Kidney glomerular epithelial cell (primary cell): ENCODE measurements around the gene ARL13B.
"Not testable (repeated sequence)": the region's sequence is repeated elsewhere in the genome, so short reads cannot be mapped to it uniquely, and the experiment has no call there.

ENCODE experiments used
- DNase-seq: peaks from one replicate; lab custom pipeline; 2025; lab: John Stamatoyannopoulos, UW

The ARL13B gene

DNA sequence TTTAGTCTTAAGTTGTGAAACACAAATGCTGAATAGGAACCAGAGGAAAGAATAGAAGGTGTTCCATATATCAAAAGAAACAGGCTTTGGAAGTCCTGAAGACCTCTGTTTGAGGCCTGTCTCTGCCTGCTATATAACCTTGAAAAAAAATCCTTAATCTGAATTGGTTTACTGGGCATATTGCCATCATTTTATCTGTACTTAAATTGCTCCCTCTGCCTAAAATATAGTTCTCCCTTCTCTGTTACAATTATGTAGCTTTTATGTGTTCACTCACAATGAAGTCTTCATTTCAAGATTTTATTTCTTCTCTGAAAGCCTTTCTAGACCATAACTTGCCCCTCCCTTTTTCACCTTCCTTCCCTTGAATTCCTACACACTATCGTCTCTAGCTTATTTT, 21.2 kb downstream of the ARL13B start:
- no peak for DNase-seq

DNA sequence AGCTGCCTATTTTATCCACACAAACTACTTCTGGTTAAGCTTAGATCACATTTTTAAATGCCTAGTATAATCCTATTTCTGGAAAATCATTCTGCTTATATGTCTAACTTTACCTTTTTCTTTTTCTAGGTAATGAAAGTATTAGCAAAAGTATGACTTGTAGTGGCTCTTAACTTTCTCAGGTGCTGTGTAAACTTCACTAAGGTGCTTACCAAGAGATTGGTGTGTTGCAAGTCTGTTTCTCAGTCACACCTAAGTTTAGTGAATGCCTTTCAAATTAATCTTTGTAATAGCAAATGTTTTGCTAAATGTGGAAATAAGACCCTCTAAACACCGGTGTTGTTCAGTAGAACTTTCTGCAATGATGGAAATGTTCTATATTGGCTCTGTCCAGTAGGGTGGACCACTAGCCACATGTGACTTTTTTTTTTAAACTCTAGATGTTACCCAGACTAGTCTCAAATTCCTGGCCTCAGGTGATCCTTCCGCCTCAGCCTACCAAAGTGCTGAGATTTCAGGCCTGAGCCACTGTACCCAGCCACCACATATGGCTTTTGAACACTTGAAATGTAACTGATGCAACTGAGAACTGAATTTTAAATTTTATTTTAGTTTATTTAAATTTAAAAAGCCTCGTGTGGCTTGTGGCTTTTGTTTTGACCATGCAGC, 22.0 kb downstream of the ARL13B start:
- no peak for DNase-seq

DNA sequence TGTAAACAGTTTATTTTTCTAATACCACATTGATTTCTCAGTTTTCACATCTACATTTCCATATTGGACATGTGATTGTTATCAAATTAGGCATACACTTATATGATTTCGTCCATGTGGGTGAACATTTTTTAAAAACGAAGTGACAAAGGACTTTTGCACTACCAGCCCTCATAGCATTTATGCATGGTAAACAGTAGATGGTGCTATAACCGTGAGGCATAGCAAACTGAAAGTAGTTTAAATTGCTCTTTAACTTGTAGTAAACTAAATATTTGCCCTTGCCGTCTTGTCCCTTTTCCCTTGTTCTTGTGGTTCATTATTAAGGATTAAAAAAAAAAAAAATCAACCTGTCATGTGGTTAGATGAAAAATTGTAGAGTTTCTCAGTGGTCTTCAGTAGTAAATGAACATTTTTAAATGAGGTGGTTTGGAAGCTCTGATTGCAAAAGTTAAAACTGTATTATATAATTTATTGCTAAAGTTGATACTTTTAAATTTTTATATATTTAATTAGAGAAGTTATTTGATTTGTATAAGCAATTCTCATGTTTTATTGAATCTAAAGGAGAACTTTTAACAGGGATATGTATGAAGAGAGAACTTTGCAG, 24.5 kb downstream of the ARL13B start:
- DNase-seq = peak; percentile 27

DNA sequence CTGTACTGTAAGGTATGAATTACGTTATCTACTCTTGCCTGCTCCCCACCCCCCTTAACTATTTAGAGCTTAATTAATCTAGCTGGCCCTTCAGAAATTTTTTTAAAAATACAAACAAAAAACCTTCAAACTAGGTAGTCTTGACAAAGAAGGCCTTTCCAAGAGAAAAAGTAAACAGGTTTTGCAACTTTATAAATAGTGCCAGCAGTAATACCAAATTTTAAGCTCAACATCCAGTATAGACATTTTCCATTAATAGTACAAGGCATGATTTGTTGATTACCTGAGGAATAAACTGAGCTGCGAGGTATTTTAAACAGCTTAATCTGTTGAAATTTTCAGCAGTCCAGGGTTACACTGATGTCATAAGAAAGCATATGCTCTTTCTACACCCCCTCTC, 28.3 kb downstream of the ARL13B start:
- DNase-seq = no peak

DNA sequence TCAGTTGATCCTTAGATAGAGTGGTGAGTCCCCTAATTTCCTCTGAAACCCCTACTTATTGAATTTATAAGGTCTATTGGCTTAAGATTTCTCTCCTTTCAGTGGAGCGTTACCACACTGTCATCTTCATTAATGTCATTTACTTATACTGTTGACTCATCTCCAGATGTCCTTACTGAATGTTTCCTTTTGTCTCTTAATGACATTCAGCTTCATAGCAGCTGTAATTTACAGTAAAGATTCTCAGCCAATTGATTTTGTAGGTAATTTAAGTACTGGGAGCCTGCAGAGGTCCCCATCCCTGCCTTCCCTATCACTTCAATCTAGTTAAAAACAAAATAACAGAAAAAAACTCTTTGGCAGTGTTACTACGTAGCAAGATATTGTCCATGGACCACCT, 29.7 kb downstream of the ARL13B start:
- no peak for DNase-seq

DNA sequence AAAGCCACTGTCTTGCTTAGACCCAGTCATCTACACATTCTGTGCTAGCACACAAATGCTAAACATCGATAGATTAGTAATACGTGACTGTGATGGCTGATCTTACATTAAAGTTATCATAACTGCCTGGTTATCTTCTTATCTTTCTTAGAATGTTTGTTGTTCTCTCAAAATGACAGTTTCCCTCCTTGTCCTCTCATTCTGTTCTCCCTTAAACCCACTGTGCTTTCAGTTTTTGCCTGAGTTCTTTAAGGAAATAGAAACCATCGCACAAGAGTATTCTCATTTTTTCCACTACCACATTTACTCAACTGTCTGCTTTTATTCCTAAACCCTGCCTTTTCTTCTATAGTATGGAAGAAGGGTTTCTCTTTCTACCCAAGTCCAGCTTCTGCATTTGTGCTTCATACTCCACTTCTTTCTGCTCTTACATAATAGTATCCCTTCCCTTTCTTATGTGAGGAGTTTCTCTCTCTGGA, 31.3 kb downstream of the ARL13B start:
- no peak for DNase-seq

DNA sequence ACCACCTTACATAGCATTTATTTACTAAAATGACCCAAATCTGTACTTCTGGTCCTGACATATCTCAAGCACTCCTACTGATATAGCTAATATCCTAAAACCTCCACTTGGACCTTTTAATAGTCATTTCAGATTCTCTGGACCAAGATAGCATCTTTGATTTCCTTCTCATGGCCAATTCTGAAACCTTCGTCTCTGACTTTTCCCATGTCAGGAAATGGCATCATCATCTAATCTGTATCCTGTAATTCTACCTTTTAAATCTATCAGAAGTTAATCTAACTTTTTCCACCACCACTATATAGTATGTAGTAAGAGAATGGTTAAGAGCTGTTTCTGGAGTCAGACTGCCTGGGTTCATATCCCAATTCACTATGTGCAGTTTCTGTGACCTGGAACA, 32.2 kb downstream of the ARL13B start:
- DNase-seq = no peak

DNA sequence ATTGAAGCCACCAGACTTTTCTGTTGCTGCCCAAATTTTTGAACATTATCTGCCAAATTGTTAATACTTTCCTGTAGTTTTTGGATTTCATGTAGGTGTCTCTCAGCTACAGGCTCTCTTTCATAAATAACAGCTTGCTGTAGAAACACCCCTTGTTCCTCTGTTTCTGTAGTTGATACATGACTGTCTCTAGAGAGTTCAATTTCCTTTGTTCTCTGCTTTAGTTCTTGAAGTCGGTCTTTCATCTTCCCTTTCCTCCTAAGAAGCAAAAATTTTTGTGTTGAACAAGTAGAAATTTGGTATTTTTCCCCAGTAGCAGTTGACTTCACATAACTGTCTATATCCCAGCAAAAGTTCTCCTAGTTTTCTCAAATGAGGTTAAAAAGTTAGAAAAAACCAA, 35.1 kb downstream of the ARL13B start:
- no peak for DNase-seq

DNA sequence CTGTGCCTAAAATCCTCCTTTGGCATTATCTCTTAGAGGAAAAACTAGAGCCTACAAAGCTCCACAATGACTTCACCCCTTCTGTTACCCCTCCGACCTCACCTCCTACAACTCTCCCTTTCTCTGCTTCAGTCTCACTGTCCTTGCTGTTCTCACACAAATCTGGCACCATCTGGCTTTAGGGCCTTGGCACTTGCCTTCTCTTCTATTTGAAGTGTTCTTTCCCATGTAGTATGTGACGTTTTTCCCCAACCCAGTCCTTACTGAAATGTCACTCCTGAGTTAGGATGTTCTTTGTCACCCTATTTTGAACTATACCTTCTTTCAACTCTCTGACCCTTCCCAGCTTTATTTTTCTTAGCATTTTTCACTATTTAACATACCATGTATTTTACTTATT, 39.7 kb downstream of the ARL13B start:
- DNase-seq = no peak

DNA sequence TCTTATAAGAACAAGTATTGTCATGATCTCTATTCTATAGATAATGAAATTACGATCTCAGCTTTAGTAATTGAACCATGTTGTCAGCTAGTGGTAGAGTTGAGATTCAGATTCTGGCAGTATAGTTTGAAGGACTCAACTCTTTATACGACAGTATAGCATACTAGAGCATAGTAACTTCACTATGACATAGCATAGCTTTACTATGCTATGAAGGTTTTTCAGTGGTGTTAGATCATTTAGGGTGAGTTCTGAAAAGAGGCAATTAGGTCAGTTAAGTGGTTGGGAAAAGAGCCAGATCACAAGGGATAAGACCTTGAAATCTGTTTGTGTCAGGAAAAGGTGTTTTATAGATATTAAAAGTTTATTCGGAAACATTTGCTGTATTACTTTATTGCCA, 40.3 kb downstream of the ARL13B start:
- DNase-seq = no peak

DNA sequence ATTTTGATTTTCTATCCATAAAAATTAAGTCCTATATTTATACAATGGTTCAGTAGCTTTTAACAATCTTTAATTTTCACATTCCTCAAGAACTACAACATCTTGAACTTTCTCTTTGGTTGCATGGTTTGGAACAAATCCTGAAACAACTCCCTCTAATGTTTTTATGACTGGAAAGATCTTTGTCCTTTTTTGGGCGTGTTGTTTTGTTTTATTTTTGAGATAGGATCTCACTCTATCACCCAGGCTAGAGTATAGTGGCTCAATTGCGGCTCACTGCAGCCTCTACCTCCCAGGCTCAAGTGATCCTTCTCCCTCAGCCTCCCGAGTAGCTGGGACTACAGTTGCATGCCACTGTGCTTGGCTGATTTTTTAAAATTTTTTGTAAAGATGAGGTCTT, 44.4 kb downstream of the ARL13B start:
- DNase-seq = peak; percentile 59

DNA sequence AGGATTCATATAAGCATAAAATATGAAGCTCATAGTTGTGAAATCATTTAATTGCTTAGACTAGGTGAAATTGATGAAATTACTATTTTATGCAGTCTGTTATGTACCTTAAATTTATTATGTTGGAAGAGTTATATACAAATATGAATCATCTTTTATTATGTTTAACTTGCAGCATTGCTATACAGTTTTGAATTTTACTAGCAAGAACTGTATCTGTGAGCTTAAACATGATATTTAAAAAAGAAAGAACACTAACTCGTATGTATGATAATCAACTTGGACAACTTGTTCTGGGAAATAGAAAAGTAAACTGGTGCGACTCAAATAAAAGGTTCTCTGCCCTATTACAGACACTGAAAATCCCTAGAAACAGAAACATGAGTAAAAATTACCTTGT, 46.7 kb downstream of the ARL13B start:
- DNase-seq = no peak

DNA sequence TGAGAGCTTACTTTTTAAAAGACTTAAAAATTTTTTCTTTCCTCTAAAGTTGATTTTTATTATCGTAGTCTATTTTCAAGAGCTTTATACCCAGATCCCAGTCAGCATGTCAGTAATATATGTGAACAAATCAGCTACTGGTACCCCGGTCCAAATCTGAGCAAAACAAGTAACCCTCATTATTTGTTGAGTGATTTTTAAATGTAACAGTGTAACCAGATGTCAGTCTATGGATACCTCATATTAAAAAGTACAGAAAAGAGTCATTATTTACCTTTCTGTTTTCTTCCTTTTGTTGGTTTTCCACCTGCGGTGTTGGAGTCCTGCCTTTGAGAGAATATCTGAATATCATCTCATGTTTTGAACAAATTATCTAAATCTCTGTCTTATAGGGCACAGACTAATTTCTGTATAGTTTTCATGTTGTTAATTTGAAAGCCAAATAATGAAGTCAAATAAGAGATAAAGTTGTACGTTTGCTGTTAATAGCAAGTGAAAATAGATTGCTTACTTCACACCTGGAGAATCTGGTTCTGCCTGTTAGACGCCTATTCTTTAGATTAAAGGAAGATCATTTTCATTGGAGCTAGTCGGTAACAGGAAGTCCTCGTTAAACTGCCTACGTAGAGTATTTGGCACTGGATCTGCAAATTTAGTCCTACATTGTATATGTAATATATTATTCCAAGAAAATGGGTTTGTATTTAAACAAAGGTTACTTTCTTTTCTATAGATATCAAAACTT, 48.3 kb downstream of the ARL13B start, which contains the start of gene STX19:
TSS of gene STX19 (minus strand) at position 505 of the 745 bp plus-strand sequence. CDS start 13,328 bp downstream, outside the sequence.
- DNase-seq = no peak

DNA sequence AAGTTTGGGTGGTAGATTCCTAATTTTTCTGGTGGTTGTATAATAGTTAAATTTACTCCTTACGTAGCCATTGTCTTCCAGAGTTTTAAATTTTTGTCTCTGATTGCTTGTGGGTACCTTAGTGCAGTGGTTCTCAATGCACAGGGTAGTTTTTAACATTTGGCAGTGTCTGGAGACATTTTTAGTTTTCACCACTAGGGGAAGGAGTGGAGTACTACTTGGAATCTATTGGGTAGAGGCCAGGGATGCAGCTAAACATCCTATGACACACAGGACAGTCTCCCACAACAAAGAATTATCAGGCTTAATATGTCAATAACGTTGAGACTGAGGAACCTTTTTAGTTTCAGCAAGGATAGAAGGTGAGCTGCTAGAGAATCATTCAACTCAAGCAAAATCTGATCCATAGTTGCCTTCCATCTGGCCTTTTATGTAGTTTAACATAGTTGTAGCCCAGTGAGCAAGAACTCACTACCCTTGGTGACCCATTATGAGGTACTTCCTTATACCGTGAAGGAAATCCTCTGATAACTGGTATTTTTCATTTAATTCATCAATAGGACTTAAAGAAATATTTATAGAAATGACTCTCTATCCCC, 57.1 kb downstream of the ARL13B start:
- DNase-seq = peak; percentile 29

DNA sequence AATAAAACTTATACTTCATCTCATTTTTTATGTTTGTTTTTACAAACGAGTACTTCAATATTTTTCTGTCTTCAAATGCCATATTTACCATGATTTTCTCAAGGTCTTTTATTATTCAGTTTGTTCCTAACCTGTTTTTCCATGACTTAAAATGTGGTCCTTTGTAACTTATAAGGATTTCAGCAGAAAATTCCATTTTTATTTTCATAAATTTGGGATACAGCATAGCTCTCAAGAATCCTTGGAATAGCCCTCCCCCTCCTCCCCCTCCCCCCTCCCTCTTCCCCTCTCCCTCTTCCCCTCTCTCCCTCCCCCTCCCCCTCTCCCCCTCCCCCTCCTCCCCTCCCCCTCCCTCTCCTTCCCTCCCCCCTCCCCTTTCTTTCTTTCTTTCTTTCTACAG, 63.3 kb downstream of the ARL13B start:
- DNase-seq = no peak

DNA sequence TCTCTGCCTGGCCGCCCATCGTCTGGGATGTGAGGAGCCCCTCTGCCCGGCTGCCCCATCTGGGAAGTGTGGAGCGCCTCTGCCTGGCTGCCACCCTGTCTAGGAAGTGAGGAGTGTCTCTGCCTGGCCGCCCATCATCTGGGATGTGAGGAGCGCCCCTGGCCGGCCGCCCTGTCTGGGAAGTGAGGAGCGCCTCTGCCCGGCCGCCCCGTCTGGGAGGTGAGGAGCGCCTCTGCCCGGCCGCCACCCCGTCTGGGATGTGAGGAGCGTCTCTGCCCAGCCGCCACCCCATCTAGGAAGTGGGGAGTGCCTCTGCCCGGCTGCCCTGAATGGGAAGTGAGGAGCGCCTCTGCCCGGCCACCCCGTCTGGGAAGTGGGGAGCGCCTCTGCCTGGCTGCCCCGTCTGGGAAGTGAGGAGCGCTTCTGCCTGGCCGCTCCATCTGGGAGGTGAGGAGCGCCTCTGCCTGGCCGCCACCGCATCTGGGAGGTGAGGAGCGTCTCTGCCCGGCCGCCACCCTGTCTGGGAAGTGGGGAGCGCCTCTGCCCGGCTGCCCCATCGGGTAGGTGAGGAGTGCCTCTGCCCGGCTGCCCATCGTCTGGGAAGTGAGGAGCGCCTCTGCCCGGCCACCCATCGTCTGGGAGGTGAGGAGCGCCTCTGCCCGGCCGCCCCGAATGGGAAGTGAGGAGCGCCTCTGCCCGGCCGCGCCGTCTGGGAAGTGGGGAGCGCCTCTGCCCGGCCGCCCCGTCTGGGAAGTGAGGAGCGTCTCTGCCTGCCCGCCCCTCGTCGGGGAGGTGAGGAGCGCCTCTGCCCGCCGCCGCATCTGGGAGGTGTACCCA, 64.4 kb downstream of the ARL13B start:
- not testable (repeated sequence) for DNase-seq

DNA sequence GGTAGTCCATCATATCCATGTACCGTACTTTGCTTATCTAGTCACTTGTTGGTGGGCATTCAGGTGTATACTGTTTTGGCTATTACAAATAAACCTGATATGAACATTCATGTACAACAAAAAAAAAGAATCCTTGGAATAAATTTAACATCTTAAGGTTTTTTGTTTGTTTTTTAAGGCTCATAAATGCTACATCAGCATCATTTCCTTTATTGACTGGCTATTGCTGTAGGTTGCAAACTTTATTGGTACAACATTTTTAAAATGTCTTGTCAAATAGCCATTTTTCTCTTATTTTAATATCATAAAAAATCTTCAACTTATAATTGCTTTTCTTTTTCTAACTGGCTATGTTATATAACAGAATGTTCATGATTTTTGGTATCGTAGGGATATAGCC, 66.6 kb downstream of the ARL13B start:
- no peak for DNase-seq

DNA sequence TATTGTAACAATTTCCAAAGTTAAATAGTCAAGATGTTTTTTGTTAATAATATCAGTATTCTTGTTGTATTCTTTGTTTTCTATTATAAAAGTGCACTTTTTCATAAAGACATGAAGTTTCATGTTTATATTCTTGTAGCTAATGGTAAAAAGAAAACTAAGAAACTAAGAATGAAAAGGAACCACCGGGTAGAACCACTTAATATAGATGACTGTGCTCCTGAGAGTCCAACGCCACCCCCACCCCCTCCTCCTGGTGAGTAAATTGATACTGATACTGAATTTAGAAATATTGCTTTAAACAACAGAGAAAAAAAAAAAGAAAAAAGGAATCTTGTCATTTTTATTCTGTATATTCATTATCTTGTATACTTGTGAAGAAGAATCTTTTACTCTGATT, 69.3 kb downstream of the ARL13B start:
- DNase-seq = no peak

DNA sequence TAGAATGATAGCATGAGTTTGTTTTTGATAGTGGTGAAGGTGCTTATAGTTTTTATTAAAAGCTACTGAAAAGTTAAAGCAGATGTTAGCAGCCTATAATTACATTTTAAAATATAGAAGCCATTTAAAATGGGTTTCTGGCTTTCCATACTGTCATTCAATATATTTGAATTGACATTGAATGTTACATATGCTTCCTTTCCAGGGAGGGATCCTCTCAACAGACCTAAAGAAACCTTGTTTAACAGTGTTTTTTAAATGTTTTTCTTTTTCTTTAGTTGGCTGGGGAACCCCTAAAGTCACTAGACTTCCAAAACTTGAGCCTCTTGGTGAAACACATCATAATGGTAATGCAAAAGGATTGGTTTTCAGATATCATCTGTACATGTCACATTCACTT, 70.6 kb downstream of the ARL13B start:
- DNase-seq = no peak

DNA sequence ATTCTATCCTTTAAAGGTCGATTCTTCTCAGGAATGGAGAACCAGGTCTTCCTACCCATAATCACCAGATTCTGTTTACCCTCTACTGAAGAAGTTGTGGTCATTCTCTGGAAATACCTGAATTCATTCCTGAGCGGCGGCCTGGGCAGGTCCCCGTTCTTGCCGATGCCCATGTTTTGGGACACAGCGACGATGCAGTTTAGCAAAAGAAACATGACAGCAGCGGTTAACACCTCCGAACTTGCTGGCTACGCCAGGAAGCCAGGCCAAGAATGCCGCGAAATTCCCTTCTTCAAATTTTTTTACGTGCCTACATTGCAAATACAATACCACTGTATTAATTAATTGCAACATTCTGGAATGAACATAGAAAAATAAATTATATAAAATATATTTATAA, 81.3 kb downstream of the ARL13B start:
- DNase-seq = no peak

DNA sequence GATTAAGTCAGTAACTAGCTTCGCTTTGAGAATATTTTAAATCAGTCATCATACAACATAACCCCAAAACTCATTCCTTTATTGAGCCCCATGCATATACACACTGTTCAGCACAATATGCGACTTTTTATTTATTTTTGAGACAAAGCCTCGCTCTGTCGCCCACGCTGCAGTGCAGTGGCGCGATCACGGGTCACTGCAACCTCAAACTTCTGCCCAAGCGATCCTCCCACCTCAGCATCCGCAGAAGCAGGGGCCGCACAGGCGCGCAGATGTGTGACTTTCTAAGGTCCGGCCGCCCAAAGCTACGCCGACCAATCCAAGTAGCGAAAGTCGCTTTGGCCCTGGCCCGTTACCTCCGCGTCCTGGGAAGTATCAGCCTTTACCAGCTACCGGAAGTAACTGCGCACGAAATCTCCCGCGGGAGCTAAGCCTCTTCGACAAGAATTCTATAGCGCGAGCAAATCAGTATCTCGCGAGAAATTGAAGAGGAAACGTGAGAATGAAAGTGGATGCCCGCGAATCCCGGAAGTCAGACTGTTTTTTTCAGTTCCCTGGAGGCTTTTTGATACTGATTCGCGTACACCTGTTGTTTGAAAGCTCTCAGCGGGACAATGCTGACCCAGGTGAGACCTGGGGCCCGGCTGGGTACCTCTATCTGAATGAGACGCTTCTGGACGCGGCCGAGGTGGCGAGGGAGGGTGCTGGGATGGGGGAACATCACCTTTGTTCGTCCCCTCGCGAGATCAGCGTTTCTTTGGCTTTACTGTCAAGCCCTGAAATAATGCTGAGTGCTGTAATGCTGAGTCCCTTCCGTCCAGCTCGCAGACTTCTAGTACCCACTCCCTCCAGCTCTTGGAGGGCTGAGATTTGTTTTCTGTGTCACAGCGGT, 82.8 kb downstream of the ARL13B start, which contains the start of the genes DHFR2 and NSUN3:
TSS of gene DHFR2 (minus strand) at position 404 of the 892 bp plus-strand sequence. CDS start 1,405 bp downstream, outside the sequence.
TSS of gene NSUN3 (plus strand) at position 549 of the 892 bp plus-strand sequence. CDS start at position 615, 66 bp downstream.
- DNase-seq = peak; percentile 93
